IMR-90 (cell line): Measurements from ENCODE around the gene ABCC4. TPM values are rescaled to one million over a fixed set of nuclear protein-coding genes. Genes with fewer than 3 reads are reported as not detected.

ENCODE experiments used
- ATAC-seq: fragments of 200-7000 bp; cut with Tn5 transposase; 2 replicates; pipeline ENCODE4 v1.9.1; 2020; ENCODE audit warnings: low read depth, mild to moderate bottlenecking, moderate library complexity
- BruUV-seq: library from RNA; stranded (reverse); fragments of 400-500 nt; replicated peaks from 2 replicates; lab custom pipeline; 2021; lab: Mats Ljungman, UMichigan
- CTCF ChIA-PET: fragments of 300-600 bp; formaldehyde crosslinking; extraction: SDS; loops from one replicate; lab custom pipeline; 2021; ENCODE audit warnings: antibody characterized with exemption; lab: Yijun Ruan, JAX
- POLR2A ChIA-PET: fragments of 300-600 bp; sonication (Branson Sonifier 250); formaldehyde crosslinking; loops from one replicate; lab custom pipeline; 2022; ENCODE audit warnings: antibody characterized with exemption; ENCODE audit not compliant: unreplicated experiment; lab: Charles Lee
- DNase-seq: peaks from one replicate; pipeline ENCODE4 v3.0.0; 2013
- H2AFZ ChIP-seq: replicated peaks from 2 replicates; pipeline ENCODE3; 2013; ENCODE audit warnings: low read length, mild to moderate bottlenecking; ENCODE audit not compliant: poor library complexity
- H2AK5ac ChIP-seq: 2 replicates; pipeline ENCODE4 v1.6.1; 2013; ENCODE audit warnings: low read depth, low read length, inconsistent platforms
- H2AK9ac ChIP-seq: replicated peaks from 2 replicates; pipeline ENCODE3; 2013; ENCODE audit warnings: mild to moderate bottlenecking, low read depth, low read length, moderate library complexity; ENCODE audit not compliant: poor library complexity
- H2BK120ac ChIP-seq: 2 replicates; pipeline ENCODE4 v1.6.1; 2013; ENCODE audit warnings: low read depth, low read length, inconsistent platforms
- H2BK15ac ChIP-seq: 3 replicates; pipeline ENCODE4 v1.6.1; 2013; ENCODE audit warnings: low read depth, low read length, inconsistent platforms
- H2BK20ac ChIP-seq: 2 replicates; pipeline ENCODE4 v1.6.1; 2013; ENCODE audit warnings: low read depth, mild to moderate bottlenecking, inconsistent platforms, low read length, moderate library complexity
- H2BK5ac ChIP-seq: 2 replicates; pipeline ENCODE4 v1.6.1; 2013; ENCODE audit warnings: mild to moderate bottlenecking, low read depth, low read length, inconsistent platforms; ENCODE audit not compliant: poor library complexity, severe bottlenecking
- H3K14ac ChIP-seq: replicated peaks from 2 replicates; pipeline ENCODE4 v1.6.1; 2013; ENCODE audit warnings: low read depth, low read length, inconsistent platforms
- H3K18ac ChIP-seq: 2 replicates; pipeline ENCODE4 v1.6.1; 2013; ENCODE audit warnings: low read depth, low read length, control low read depth
- H3K23ac ChIP-seq: 2 replicates; pipeline ENCODE4 v1.6.1; 2013; ENCODE audit warnings: low read depth, low read length, inconsistent platforms
- H3K27ac ChIP-seq: 2 replicates; pipeline ENCODE4 v1.5.1; 2013; ENCODE audit warnings: mild to moderate bottlenecking, control low read depth, low read length; ENCODE audit not compliant: insufficient read depth
- H3K27me3 ChIP-seq: 2 replicates; pipeline ENCODE4 v1.6.1; 2013; ENCODE audit warnings: low read length; ENCODE audit not compliant: control insufficient read depth, insufficient read depth
- H3K36me3 ChIP-seq: 2 replicates; pipeline ENCODE4 v1.6.1; 2013; ENCODE audit warnings: low read length, mixed read lengths; ENCODE audit not compliant: control insufficient read depth, insufficient read depth
- H3K4ac ChIP-seq: 2 replicates; pipeline ENCODE4 v1.6.1; 2013; ENCODE audit warnings: low read depth, low read length, inconsistent platforms
- H3K4me1 ChIP-seq: 2 replicates; pipeline ENCODE4 v1.6.1; 2013; ENCODE audit warnings: low read length, mixed read lengths; ENCODE audit not compliant: control insufficient read depth, insufficient read depth
- H3K4me2 ChIP-seq: 2 replicates; pipeline ENCODE4 v1.6.1; 2013; ENCODE audit warnings: low read depth, mild to moderate bottlenecking, control low read depth, low read length, moderate library complexity
- H3K4me3 ChIP-seq: 2 replicates; pipeline ENCODE4 v1.5.1; 2013; ENCODE audit warnings: low read depth, mild to moderate bottlenecking, control low read depth, low read length, moderate library complexity; ENCODE audit not compliant: insufficient read depth
- H3K56ac ChIP-seq: 2 replicates; pipeline ENCODE4 v1.6.1; 2013; ENCODE audit warnings: low read length, inconsistent platforms; ENCODE audit not compliant: insufficient read depth; ENCODE audit errors: extremely low read depth
- H3K79me1 ChIP-seq, 2 experiments: 2 replicates each; pipeline ENCODE4 v1.6.1; 2013; ENCODE audit warnings: low read length in 2 of 2, inconsistent platforms in 1 of 2, low read depth in 1 of 2
- H3K9ac ChIP-seq: 2 replicates; pipeline ENCODE4 v1.6.1; 2013; ENCODE audit warnings: low read depth, low read length, control low read depth
- H3K9me1 ChIP-seq: 2 replicates; pipeline ENCODE4 v1.6.1; 2013; ENCODE audit warnings: low read length, inconsistent platforms; ENCODE audit not compliant: insufficient read depth
- H3K9me3 ChIP-seq: 2 replicates; pipeline ENCODE4 v1.6.1; 2013; ENCODE audit warnings: low read length; ENCODE audit not compliant: control insufficient read depth, insufficient read depth
- H4K20me1 ChIP-seq: 2 replicates; pipeline ENCODE4 v1.6.1; 2013; ENCODE audit warnings: low read length, inconsistent platforms; ENCODE audit not compliant: insufficient read depth
- H4K5ac ChIP-seq: 2 replicates; pipeline ENCODE4 v1.6.1; 2013; ENCODE audit warnings: mild to moderate bottlenecking, low read depth, low read length, control low read depth
- H4K8ac ChIP-seq, 2 experiments: 2 replicates each; pipeline ENCODE4 v1.6.1; 2013; ENCODE audit warnings: low read depth in 2 of 2, low read length in 2 of 2, control low read depth in 1 of 2, inconsistent platforms in 1 of 2
- H4K91ac ChIP-seq: 2 replicates; pipeline ENCODE4 v1.6.1; 2013; ENCODE audit warnings: low read depth, low read length, inconsistent platforms; ENCODE audit not compliant: insufficient read depth
- CEBPB ChIP-seq: IDR thresholded peaks from 2 replicates; pipeline ENCODE4 v1.6.1; 2012; ENCODE audit warnings: low read depth, low read length, improper control_type of control experiment
- CHD1 ChIP-seq: IDR thresholded peaks from 2 replicates; pipeline ENCODE4 v1.6.1; 2012; ENCODE audit warnings: low read depth, low read length, improper control_type of control experiment
- ELK1 ChIP-seq: fragments of 150-350 bp; IDR thresholded peaks from 2 replicates; pipeline ENCODE4 v1.6.1; 2016; ENCODE audit warnings: low read depth, mild to moderate bottlenecking, low read length, moderate library complexity, borderline replicate concordance
- FOS ChIP-seq: fragments of 150-350 bp; IDR thresholded peaks from 2 replicates; pipeline ENCODE4 v1.6.1; 2016; ENCODE audit warnings: low read depth, low read length
- MAZ ChIP-seq: IDR thresholded peaks from 2 replicates; pipeline ENCODE4 v1.6.1; 2012; ENCODE audit warnings: low read depth, mild to moderate bottlenecking, low read length, improper control_type of control experiment, moderate library complexity, borderline replicate concordance
- MXI1 ChIP-seq: IDR thresholded peaks from 2 replicates; pipeline ENCODE4 v1.6.1; 2012; ENCODE audit warnings: low read depth, mild to moderate bottlenecking, low read length, moderate library complexity, borderline replicate concordance
- NFE2L2 ChIP-seq: fragments of 150-350 bp; IDR thresholded peaks from 2 replicates; pipeline ENCODE4 v1.6.1; 2016; ENCODE audit warnings: low read depth, mild to moderate bottlenecking, low read length
- POLR2A ChIP-seq: IDR thresholded peaks from 2 replicates; pipeline ENCODE4 v1.6.1; 2012; ENCODE audit warnings: mild to moderate bottlenecking, low read depth, low read length
- RAD21 ChIP-seq: IDR thresholded peaks from 2 replicates; pipeline ENCODE4 v1.6.1; 2012; ENCODE audit warnings: low read length, improper control_type of control experiment
- RCOR1 ChIP-seq: IDR thresholded peaks from 2 replicates; pipeline ENCODE4 v1.6.1; 2012; ENCODE audit warnings: mild to moderate bottlenecking, low read length, improper control_type of control experiment; ENCODE audit not compliant: insufficient replicate concordance
- RFX5 ChIP-seq: IDR thresholded peaks from 2 replicates; pipeline ENCODE4 v1.8.0; 2012; ENCODE audit warnings: low read depth, mild to moderate bottlenecking, low read length, moderate library complexity
- USF2 ChIP-seq: fragments of 150-350 bp; IDR thresholded peaks from 2 replicates; pipeline ENCODE4 v1.6.1; 2017; ENCODE audit warnings: mild to moderate bottlenecking, antibody characterized with exemption, low read length, low read depth
- WGBS, 2 experiments: methylation state at CpG; one replicate each; pipeline versions ENCODE4 v1.1.5 to v1.1.7; 2013; ENCODE audit warnings: missing lambda C conversion rate in 2 of 2; ENCODE audit not compliant: insufficient read length in 1 of 2; ENCODE audit errors: extremely low coverage in 2 of 2; 5-methylcytosine and 5-hydroxymethylcytosine counted together
- dilution Hi-C: fragments of 300-500 bp; cut with HindIII; formaldehyde crosslinking; loops from one replicate; pipeline ENCODE4 v1.14.3; 2018; ENCODE audit warnings: low sequenced_read_pairs; ENCODE audit not compliant: unreplicated experiment
- in situ Hi-C: fragments of 300-500 bp; cut with MboI; formaldehyde crosslinking; loops from 3 replicates; pipeline ENCODE4 v1.14.3; 2019; ENCODE audit warnings: low sequenced_read_pairs, inconsistent platforms, mixed read lengths
- intact Hi-C: fragments of 100-400 bp; cut with micrococcal nuclease; formaldehyde crosslinking; loops from 2 replicates; pipeline ENCODE4 v1.10.0; 2022
- polyA plus RNA-seq, 3 experiments: library from polyadenylated mRNA; depleted of rRNA; stranded (reverse); fragments of >200 nt; gene quantifications; 2 replicates each; pipeline ENCODE4 v1.2.3, GENCODE V29; 2012; ENCODE audit warnings: low replicate concordance in 1 of 3
- total RNA-seq: library from RNA; depleted of rRNA; stranded (reverse); fragments of >200 nt; gene quantifications from 2 replicates; pipeline ENCODE4 v1.2.3, GENCODE V29; 2012

The ABCC4 gene
- total and polyA plus RNA-seq, 2 of the 4 experiments (the other 2 are of a cell fraction) = 16.6 to 41.4 TPM

- Histone ChIP-seq H2BK5ac (no peak overlapping the region), H4K91ac (no peak overlapping the region), H2BK120ac (no peak overlapping the region), H3K4ac (no peak overlapping the region), H3K56ac (no peak overlapping the region), H4K5ac (no peak overlapping the region), H3K4me1 (no peaks in the 10 kb centered on the region; the same call in 1 of the 2 replicates), H2BK20ac (no peak overlapping the region), H3K4me2 (no peak overlapping the region), H2AK5ac (no peak overlapping the region), H3K9me1 (no peaks in the 10 kb centered on the region), H3K4me3 (no peak overlapping the region), H3K27ac (no peak overlapping the region), H3K18ac (no peak overlapping the region), H2AFZ (no peak overlapping the region), H2BK15ac (no peak overlapping the region), H3K79me1 (no peaks in the 10 kb centered on the region), H3K9ac (no peak overlapping the region), H4K8ac (no peak overlapping the region), H3K27me3 (peaks cover 53% of the 10 kb centered on the region), H3K23ac (no peak overlapping the region), H3K36me3 (no peaks in the 10 kb centered on the region), H3K14ac (no peak overlapping the region), H2AK9ac (no peak overlapping the region), H4K20me1 (no peaks in the 10 kb centered on the region), H3K9me3 (no peaks in the 10 kb centered on the region; the same call in 1 of the 2 replicates)
- no CpG with 5 or more reads among the region's 4 CpGs for WGBS, 2 experiments
- POLR2A ChIA-PET = no interaction called here
- in situ Hi-C loops (no loop called here), dilution Hi-C loops (no loop called here), intact Hi-C loops (no loop called here)
- no TSS peak for BruUV-seq
- CTCF ChIA-PET = interaction anchor here (0.6 to 1.1 kb wide), 3 partner anchors 11 to 50 kb away, joined by 3 read pairs; no protein-coding TSS in a partner anchor
- TF ChIP-seq POLR2A (no peak), ELK1 (no peak), FOS (no peak), USF2 (no peak), RAD21 (no peak), CEBPB (no peak), MAZ (no peak), MXI1 (no peak), RCOR1 (no peak), CHD1 (no peak), NFE2L2 (no peak), RFX5 (no peak)
- DNase-seq (no peak), ATAC-seq (no peak)
Measured at GRCh38 chr13:94972262-94972661, 329.0 kb downstream of the ABCC4 start.
